Renal cortex interstitium (tissue), 11 donors: ENCODE results near the gene RAB11A. TPM values are rescaled to one million over a fixed set of nuclear protein-coding genes. Genes with fewer than 3 reads are reported as not detected.
"Not testable (repeated sequence)": the region's sequence is repeated elsewhere in the genome, so short reads cannot be mapped to it uniquely, and the experiment has no call there.

Experiments
- DNase-seq, 11 donors: peaks; one replicate each; pipeline ENCODE4 v3.0.0-alpha.2; 2013; ENCODE audit warnings: low read depth in 9 of 11, low spot score in 4 of 11; ENCODE audit errors: extremely low read depth in 1 of 11
- polyA plus RNA-seq, 3 donors: library from polyadenylated mRNA; unstranded; fragments of 120-200 nt; gene quantifications; one replicate each; pipeline ENCODE4 v1.2.1, GENCODE V29; 2013; ENCODE audit not compliant: insufficient read length in 3 of 3

Gene RAB11A
- polyA plus RNA-seq, 3 donors: 241 to 309 (median 276) TPM

GRCh38 chr15:65871886-65872285 lies 2.6 kb downstream of the RAB11A start:
- not testable (repeated sequence) for DNase-seq

DNA sequence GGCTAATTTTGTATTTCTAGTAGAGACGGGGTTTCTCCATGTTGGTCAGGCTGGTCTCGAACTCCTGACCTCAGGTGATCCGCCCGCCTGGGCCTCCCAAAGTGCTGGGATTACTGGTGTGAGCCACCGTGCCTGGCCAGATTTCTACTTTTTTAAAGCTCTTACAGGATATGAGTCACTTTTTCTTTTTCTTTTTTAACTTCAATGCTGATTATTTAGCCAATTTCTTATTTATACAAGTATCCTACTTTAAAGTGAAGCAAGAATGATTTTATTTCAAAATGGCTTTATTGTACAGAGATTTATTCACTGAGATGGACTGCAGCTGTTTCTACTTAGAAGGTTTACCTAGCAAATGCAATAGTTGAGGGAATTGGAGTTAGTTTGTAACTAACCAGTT lies 3.3 kb downstream of the RAB11A start:
- DNase-seq: not testable (repeated sequence)

DNA sequence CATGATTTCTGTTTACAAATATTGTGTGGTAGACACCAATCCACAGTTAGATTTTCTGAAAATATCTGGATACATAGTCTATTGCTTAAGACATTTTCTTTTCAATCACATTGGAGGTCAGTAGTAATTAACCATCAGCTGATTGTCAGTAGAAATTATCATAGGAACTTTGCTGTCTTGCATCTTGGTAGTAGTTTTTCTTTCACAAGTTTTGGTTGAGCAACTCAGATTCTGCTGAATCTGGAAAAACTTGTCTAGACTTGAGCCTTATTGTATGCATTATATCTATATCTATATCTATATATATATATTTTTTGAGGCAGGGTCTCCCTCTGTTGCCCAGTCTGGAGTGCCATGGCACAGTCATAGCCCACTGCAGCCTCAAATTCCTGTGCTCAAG lies 4.0 kb downstream of the RAB11A start:
- DNase-seq: no peak

DNA sequence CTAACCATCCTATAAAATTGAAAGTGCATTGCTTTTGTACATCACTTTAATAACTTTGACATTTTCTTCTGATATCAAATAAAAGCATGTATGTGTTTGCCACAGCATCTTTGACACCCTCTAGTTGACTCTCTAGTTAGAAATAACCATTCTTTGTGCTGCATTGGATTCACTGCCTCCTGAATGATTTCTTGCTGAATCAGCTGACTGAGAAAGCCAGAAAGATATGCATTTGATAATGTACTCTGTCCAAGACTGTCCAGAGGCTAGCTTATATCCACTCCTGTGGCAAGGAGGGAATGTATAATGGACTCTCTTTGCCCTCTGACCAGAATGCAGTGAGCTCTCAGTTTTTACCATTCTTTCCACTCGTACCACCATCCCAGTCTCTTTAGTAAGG lies 6.2 kb downstream of the RAB11A start:
- DNase-seq: no peak

DNA sequence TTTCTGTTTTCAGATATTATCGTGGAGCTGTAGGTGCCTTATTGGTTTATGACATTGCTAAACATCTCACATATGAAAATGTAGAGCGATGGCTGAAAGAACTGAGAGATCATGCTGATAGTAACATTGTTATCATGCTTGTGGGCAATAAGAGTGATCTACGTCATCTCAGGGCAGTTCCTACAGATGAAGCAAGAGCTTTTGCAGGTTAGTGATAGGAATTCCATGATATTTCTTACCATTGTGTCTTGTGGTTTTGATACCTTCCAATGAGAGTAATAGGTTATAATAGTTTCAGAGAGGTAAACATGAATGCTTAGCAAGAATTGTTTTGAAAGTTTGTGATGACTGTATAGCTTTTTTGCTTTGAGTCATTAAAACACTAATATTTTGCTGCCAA lies 8.5 kb downstream of the RAB11A start:
- no peak for DNase-seq

GRCh38 chr15:65881766-65882434 lies 12.6 kb downstream of the RAB11A start:
- DNase-seq: no peak

DNA sequence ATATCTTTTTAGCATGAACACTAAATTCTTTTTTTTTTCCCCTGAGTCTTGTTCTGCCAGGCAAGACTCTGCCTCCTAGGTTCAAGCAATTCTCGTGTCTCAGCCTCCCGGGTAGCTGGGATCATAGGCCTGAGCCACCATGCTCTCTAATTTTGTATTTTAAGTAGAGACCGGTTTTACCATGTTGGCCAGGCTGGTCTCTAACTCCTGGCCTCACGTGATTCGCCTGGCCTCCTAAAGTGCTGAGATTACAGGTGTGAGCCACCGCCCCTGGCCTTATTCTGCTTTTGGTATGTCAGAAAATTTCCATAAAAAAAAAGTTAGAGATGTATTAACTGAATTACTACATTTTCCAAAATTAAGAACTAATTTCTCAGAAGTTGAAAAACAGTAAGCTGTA lies 14.3 kb downstream of the RAB11A start:
- no peak for DNase-seq

- peak in 2 of 11 donors; percentile 8 to 16 for DNase-seq
These were observed 15.2 kb downstream of the RAB11A start for GRCh38 chr15:65884511-65884910.

- no peak for DNase-seq
These were observed 16.5 kb downstream of the RAB11A start for GRCh38 chr15:65885668-65886218.

GRCh38 chr15:65887565-65887964 lies 18.3 kb downstream of the RAB11A start:
- no peak for DNase-seq

GRCh38 chr15:65888981-65889380 lies 19.7 kb downstream of the RAB11A start:
- DNase-seq: no peak

DNA sequence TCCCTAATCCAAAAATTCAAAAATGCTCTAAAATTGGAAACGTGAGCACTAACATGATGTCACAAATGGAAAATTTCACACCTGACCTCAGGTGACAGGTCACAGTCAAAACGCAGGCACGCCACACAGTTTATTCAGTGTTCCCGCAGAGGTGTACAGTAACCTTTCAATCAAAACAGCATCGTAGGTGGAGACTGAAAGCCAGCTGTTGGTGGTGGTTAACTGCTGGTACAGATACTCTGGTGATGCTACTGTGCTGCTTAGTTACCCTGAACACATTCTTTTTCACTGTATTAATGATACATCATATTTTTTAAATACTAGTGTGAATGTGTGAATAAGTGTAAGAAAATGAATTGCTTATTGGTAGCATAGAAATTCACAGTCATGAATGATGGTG lies 23.8 kb downstream of the RAB11A start:
- no peak for DNase-seq

DNA sequence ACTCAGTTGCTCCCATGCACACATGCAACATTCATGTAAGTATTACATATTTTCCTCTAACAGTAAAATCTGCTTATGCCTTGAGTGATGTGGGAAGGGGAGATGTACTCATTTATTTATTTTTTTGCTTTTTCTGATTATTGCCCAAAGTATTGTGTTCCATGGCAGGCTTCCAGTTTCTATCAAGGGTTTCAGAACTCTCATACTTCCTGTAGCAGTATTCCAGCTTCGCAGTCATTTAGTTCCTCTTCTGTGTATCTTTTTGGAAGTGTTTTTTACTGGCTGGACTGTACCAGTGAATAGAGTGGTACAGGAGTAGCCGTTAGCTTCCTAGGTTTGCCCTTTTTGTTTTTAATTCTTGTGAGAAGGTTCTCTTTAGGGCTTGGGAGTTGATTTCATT lies 26.9 kb downstream of the RAB11A start:
- no peak for DNase-seq

DNA sequence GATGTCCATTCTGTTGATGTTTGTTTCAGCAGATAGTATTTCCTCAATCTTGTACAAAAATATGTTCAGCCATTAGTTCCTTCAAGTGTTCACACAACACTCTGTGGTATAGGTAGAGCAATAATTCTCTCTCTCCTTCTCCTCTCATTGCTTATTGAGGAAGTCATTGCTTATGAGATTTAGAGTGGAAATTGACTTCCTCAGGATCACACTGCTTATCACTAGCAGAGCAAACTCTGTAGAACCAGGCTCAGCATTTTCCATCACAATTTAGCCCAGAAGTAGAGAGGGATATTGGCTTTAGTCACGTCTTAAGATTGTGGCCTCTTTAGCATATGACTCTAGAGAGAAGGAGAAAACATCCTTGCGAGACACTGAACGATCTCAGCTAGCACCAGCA lies 31.2 kb downstream of the RAB11A start:
- DNase-seq: no peak

DNA sequence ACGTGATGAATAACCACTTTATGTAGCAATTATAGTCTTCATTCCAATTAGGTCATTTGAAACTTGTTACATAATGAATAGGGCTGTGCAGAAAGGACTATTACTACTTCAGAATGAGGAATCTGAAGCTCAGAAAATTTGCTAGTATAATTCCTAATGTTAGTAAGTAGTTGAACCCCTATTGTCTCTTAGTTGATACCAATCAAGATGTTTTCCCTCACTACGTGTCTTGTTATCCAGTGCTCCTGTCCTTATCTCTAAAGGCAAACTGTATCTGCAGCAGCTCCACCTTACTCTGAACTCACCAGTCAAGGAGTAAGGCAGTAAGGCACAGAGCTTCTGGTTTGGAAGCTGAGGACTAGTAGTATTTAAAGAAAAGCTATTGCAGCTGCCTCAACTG lies 32.0 kb downstream of the RAB11A start:
- no peak for DNase-seq

DNA sequence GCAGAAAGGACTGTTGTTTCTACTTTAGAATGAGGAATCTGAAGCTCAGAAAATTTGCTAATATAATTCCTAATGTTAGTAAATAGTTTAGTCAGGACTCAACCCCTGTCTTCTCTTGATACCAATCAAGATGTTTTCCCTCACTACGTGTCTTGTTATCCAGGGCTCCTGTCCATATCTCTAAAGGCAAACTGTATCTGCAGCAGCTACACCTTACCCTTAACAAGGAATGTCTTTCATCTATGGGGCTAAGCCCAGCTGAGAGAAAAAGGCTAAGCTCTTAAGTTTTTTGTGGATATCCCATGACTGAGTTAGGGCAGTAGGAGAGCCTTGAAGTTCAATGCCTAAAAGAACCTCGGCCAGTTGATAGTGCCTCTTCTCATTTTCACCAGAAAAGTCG lies 32.5 kb downstream of the RAB11A start:
- DNase-seq: no peak

DNA sequence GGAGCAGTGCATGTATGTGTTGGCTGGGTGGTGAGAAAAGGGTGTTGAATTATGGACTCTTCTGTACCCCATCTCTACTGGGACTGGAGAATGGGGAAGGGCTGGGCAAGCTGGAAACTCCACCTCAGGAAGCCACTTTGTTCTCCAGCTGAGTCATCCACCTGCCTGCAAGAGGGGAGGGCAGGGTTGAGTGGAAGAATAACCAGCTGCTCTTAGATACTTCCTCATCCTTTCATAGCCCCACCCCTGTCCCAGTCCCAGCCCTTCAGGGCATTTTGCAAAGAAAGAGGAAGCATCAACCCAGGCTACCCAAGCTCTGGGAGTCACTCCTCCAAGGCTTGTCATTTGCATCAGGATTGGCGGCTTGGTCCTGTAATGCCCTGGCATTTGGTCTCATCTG lies 33.1 kb downstream of the RAB11A start:
- no peak for DNase-seq

DNA sequence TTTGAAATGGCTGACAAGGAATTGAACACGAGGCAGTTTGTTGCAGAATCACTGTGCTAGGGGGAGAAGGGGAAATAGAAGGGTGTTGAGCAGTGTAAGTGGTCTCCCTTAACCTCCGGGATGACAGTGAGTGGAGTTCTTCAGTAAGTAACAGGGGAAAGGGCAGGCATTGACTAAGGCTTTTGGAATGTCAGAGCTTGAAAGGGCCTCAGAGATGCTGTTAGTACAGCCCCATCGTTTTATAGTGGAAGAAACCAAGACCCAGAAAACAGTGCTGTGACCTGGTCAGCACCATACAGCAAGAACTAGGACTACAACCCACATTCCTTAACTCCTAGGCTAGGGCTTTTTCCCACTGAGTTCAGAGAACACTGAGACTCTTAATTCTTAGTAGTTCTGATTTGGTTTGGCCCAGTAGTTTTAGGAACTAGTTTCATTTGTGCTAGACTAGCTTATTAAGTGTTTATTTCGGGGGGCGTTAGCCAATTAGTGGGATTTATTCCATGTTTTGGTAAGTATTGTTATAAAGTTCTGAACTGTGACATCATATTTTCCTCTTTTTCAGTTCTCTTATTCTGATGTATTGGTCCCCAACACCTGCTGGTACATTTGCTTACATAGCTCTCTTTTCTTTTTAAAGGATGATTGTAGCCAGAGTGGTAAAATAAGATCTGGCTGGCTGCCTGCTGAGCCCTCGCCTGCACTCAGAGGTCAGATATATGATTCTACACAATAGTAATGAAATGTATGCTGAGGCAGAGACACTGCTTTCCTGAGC lies 34.2 kb downstream of the RAB11A start:
- DNase-seq: no peak

DNA sequence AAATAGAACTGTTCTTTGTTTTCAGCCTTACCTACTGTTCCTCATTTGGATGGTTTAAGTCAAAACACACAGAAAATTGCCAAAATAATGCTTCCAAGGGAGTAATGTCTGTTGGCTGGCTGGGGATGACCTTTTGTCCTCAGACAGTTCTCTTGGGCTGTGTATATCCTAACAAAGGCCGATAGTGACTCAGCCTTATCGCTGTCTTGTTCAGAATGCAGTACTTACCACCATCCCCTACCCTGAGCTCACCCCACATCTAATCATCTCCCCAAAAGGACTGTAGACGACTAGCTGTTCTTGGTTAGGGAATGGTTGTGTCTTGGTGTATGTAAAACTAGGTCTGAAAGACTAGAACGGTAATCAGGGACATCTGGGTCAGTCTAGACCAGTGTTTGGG lies 35.0 kb downstream of the RAB11A start:
- no peak for DNase-seq

GRCh38 chr15:65906396-65906795 lies 37.1 kb downstream of the RAB11A start:
- peak in 1 of 11 donors; percentile 20 for DNase-seq

GRCh38 chr15:65907661-65908060 lies 38.4 kb downstream of the RAB11A start:
- DNase-seq: no peak
